HG03342 (cell line): ENCODE results near the gene ACACA.

Experiments used
- ATAC-seq: cut with Tn5 transposase; IDR thresholded peaks from one replicate; pipeline ENCODE4 v1.9.1; 2021; ENCODE audit warnings: mild to moderate bottlenecking, moderate library complexity; ENCODE audit not compliant: unreplicated experiment

ACACA gene

GRCh38 chr17:37051833-37052232 lies 354.8 kb downstream of the ACACA start:
- ATAC-seq, result no peak

DNA sequence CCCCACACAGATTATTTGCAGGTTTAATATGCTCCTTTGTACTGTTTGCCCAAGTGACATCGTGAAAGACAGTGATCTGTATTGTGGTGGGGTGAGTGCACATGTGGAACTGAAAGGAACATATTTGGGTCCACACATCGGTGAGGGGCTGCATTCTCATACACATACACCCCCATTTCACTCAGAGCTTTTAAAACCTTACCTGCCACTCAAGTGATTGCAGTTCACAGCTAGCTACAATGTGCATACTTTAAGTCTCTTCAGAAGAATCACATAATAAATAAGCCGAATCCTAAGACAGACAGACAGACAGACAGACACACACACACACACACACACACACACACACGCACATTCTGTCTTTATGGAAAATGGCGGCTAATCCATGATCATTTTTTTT lies 355.3 kb downstream of the ACACA start:
- ATAC-seq, result no peak

DNA sequence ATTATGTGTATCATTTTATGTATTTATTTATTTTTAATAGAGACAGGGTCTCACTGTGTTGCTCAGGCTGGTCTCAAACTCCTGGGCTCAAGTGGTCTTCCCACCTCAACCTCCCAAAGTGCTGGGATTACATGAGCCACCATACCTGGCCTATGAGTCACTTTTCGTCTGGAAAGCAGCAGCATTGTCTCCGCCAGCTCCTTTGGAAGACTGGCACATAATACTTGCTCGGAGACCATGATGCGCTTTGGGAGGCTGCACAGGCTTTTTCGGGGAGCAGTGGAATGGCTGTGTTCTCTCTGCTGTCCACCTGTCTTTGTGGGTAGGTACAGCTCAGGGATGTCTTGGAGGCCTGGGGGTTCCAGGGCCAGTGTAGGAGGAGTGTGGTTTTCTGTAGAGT lies 355.7 kb downstream of the ACACA start:
- ATAC-seq, result no peak

DNA sequence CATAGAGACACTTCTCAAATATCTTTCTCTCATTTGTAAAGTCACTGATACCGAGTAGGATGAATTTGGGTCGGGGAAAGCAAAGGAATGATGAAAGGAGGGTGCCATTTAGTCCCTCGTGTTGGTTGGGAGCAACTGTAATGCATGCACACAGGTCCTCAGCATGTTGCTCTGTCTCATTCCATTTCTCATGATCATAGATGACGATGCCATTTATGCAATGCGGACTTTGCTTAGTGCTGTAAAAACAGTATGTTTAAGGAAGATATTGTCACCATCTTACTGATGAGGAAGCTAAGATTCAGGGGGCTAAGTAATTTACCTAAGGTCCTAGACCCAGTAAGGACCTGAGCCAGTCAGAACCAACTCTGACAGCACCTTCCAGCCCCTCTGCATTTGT lies 357.8 kb downstream of the ACACA start:
- ATAC-seq, result no peak

DNA sequence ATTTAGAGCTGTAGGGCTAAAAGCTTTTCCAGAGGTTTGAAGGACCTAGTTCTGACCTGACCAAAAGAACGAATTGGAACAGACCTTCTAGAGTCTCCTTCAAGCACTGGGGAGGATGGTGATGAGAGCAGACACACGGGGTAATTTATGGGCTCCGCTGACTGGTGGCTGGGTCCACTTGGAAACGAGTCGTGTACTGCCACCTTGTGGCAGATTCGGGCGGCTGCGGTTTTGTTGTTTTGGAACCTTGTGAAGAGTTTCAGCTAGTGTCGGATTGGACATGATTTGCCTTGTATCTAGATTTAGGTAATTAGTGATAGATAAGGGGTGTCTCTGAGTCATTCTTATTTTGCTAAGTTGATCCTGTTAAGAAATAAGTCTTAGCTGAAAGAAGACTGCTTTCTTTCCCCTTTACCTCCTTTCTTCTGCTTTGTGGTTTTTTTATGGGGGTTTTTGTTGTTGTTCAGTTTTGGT lies 359.0 kb downstream of the ACACA start:
- no peak for ATAC-seq

GRCh38 chr17:37045351-37045922 lies 361.2 kb downstream of the ACACA start:
- ATAC-seq, result no peak

DNA sequence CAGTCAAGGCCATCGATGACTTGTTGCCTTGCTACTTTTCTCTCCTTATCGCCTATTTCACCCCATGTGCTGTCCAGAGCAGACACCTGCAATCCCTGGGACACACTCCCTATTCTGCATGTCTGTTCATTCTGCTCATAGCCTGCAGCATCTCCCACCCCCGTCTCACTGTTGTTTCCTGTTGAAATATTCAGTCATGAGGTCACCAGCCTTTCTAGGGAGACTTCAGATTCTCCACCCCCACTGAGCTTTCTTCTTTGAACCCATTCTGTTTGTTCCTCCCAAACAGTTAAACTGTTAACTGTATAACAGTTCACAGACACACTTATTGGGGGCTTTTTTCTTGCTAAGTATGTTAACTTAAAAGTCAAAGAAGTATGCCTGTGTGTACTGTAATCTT lies 363.4 kb downstream of the ACACA start:
- ATAC-seq, result no peak

- no peak for ATAC-seq
These were observed 364.7 kb downstream of the ACACA start for GRCh38 chr17:37041932-37042331.

- no peak for ATAC-seq
These were observed 367.4 kb downstream of the ACACA start for GRCh38 chr17:37039269-37039668.

- no peak for ATAC-seq
These were observed 369.0 kb downstream of the ACACA start for GRCh38 chr17:37037590-37038155.
